Suprapubic skin (tissue), 4 donors: Measurements from ENCODE around the gene ADAMTS13.

Source experiments
- CTCF ChIP-seq, 2 donors: fragments of 200-600 bp in 1 of 2; fragments of 450-650 bp in 1 of 2; sonication (generic) in 1 of 2; IDR thresholded peaks; one replicate each; pipeline ENCODE4 v1.5.1; 2016 to 2019; ENCODE audit warnings: antibody characterized with exemption in 2 of 2, mild to moderate bottlenecking in 1 of 2, moderate library complexity in 1 of 2
- EP300 ChIP-seq: sonication (generic); formaldehyde crosslinking; IDR thresholded peaks from one replicate; pipeline ENCODE4 v1.6.1; 2017; ENCODE audit warnings: antibody characterized with exemption
- POLR2A ChIP-seq, 2 donors: fragments of 450-650 bp; IDR thresholded peaks; one replicate each; pipeline ENCODE4 v1.6.1; 2017; ENCODE audit warnings: antibody characterized with exemption in 2 of 2, mild to moderate bottlenecking in 2 of 2, moderate library complexity in 2 of 2
- POLR2AphosphoS5 ChIP-seq, 3 donors: sonication (generic); formaldehyde crosslinking; IDR thresholded peaks; one replicate each; pipeline ENCODE4 v1.6.1; 2017; ENCODE audit warnings: antibody characterized with exemption in 3 of 3

DNA sequence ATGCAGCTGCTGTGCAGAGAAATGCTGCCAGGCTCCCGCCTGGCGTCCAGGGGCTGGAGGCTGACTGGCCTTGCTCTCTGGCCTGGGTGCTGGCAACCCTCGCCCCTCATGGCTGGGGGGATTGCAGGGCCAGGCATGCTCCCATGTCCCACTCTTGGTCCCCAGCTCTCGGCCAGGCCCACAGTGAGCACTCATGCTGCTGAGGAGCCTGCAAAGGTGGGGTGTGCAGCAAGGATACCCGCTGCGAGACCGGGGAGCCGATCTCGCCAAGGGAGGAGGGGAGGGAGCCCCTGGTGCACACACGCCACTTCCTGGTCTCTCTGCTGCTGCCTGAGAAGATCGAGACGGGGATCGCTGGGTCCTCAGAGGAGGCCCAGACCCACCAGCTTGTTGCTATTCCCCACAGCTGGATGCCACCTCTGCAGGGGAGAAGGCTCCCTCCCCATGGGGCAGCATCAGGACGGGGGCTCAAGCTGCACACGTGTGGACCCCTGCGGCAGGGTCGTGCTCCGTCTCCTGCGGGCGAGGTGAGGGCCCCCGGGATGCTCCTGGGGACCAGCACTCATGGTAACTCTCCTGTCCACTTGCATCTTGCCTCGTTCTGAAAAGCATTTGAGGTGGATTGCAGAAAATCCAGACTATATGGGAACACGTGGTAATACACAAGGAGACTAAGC, 23.3 kb downstream of the ADAMTS13 start:
- TF ChIP-seq POLR2AphosphoS5 (IDR thresholded peaks at IDR 0.05) = no peak
- no peak for TF ChIP-seq EP300
- TF ChIP-seq CTCF (IDR thresholded peaks at IDR 0.05) = no peak
- TF ChIP-seq POLR2A (IDR thresholded peaks at IDR 0.05) = no peak
